Tibial artery (tissue), 4 donors: ENCODE results near the gene POLDIP3.

ENCODE experiments used
- DNase-seq, 2 donors: peaks; one replicate each; pipeline ENCODE4 v3.0.0-alpha.2; 2019
- H3K27ac ChIP-seq, 2 donors: fragments of 200-600 bp; sonication (generic) in 1 of 2; 1 replicate in 1 of 2; 2 replicates in 1 of 2; pipeline ENCODE4 v1.5.1; 2018 to 2019; ENCODE audit warnings: mild to moderate bottlenecking in 1 of 2
- H3K27me3 ChIP-seq, 2 donors: fragments of 200-600 bp; sonication (generic) in 1 of 2; one replicate each; pipeline versions ENCODE4 v1.5.1 to v1.6.0; 2016 to 2019
- H3K36me3 ChIP-seq, 3 donors: fragments of 200-600 bp; sonication (generic) in 2 of 3; one replicate each; pipeline ENCODE4 v1.5.1; 2016 to 2019; ENCODE audit warnings: mild to moderate bottlenecking in 2 of 3
- H3K4me1 ChIP-seq, 4 donors: fragments of 200-600 bp; sonication (generic) in 2 of 4; 1 replicate in 3 of 4; 2 replicates in 1 of 4; pipeline ENCODE4 v1.5.1; 2016 to 2019
- H3K4me3 ChIP-seq, 2 donors: fragments of 200-600 bp; sonication (generic) in 1 of 2; 1 replicate in 1 of 2; 2 replicates in 1 of 2; pipeline ENCODE4 v1.5.1; 2018 to 2019; ENCODE audit warnings: mild to moderate bottlenecking in 2 of 2
- H3K9me3 ChIP-seq, 3 donors: fragments of 200-600 bp; sonication (generic) in 1 of 3; one replicate each; pipeline ENCODE4 v1.5.1; 2016 to 2019
- CTCF ChIP-seq, 2 experiments: fragments of 200-600 bp in 1 of 2; fragments of 450-650 bp in 1 of 2; IDR thresholded peaks; one replicate each; pipeline ENCODE4 v1.5.1; 2017 to 2019; ENCODE audit warnings: antibody characterized with exemption in 2 of 2, mild to moderate bottlenecking in 1 of 2, moderate library complexity in 1 of 2
- intact Hi-C: fragments of 100-400 bp; cut with DNase I; formaldehyde crosslinking; loops from one replicate; pipeline ENCODE4 v1.15.0; 2023; ENCODE audit warnings: low total_unique reads

POLDIP3 gene

GRCh38 chr22:42646569-42647525 lies 32.2 kb upstream of the POLDIP3 start:
- no peak for TF ChIP-seq CTCF (IDR thresholded peaks at IDR 0.05)
- Histone ChIP-seq H3K36me3 (no peaks in the 10 kb centered on the region), H3K27ac (peak overlapping the region; percentile 99 to 100), H3K4me1 (peaks cover 18 to 71% (median 65%) of the 10 kb centered on the region in 4 donors), H3K9me3 (no peaks in the 10 kb centered on the region), H3K4me3 (peak overlapping the region; percentile 99), H3K27me3 (no peaks in the 10 kb centered on the region)
- intact Hi-C loops: no loop called here
- DNase-seq: peak in 1 of 2 donors; percentile 88

GRCh38 chr22:42645938-42646568 lies 31.4 kb upstream of the POLDIP3 start:
- Histone ChIP-seq H3K27ac (peak overlapping the region; percentile 99 to 100), H3K27me3 (no peaks in the 10 kb centered on the region), H3K9me3 (no peaks in the 10 kb centered on the region), H3K4me1 (peaks cover 18 to 78% (median 71%) of the 10 kb centered on the region in 4 donors), H3K36me3 (no peaks in the 10 kb centered on the region), H3K4me3 (peak overlapping the region; percentile 99)
- no peak for DNase-seq
- TF ChIP-seq CTCF (IDR thresholded peaks at IDR 0.05): no peak
- intact Hi-C loops: no loop called here

GRCh38 chr22:42645341-42645937 lies 30.8 kb upstream of the POLDIP3 start:
- Histone ChIP-seq H3K9me3 (no peaks in the 10 kb centered on the region), H3K36me3 (no peaks in the 10 kb centered on the region), H3K27me3 (no peaks in the 10 kb centered on the region), H3K4me3 (peak overlapping the region; percentile 99), H3K27ac (peak overlapping the region; percentile 99 to 100), H3K4me1 (peaks cover 18 to 83% (median 73%) of the 10 kb centered on the region in 4 donors)
- no peak for TF ChIP-seq CTCF (IDR thresholded peaks at IDR 0.05)
- intact Hi-C loops: no loop called here
- no peak for DNase-seq

GRCh38 chr22:42644422-42645340 lies 30.0 kb upstream of the POLDIP3 start:
- no peak for TF ChIP-seq CTCF (IDR thresholded peaks at IDR 0.05)
- no peaks in the 10 kb centered on the region for H3K36me3 ChIP-seq
- intact Hi-C loops: no loop called here
- H3K27ac ChIP-seq: peak overlapping the region; percentile 99 to 100
- H3K4me3 ChIP-seq: peak overlapping the region; percentile 99
- no peaks in the 10 kb centered on the region for H3K27me3 ChIP-seq
- peaks cover 18 to 90% (median 74%) of the 10 kb centered on the region in 4 donors for H3K4me1 ChIP-seq
- peak; percentile 70 to 88 for DNase-seq
- H3K9me3 ChIP-seq: no peaks in the 10 kb centered on the region
